Right atrium auricular region (tissue), 2 donors: Measurements from ENCODE around the gene NXPH3. TPM values are rescaled to one million over a fixed set of nuclear protein-coding genes. Genes with fewer than 3 reads are reported as not detected.

Experiments
- DNase-seq: peaks from one replicate; pipeline ENCODE4 v3.0.0-alpha.2; 2019; ENCODE audit warnings: low spot score
- H3K27ac ChIP-seq, 2 donors: fragments of 200-600 bp; sonication (generic); 1 replicate in 1 of 2; 2 replicates in 1 of 2; pipeline ENCODE4 v1.5.1; 2016 to 2019
- H3K27me3 ChIP-seq, 2 donors: fragments of 200-600 bp; sonication (generic); one replicate each; pipeline versions ENCODE4 v1.5.1 to v1.6.0; 2017 to 2019
- H3K36me3 ChIP-seq: fragments of 200-600 bp; sonication (generic); one replicate; pipeline ENCODE4 v1.5.1; 2016
- H3K4me1 ChIP-seq, 2 donors: fragments of 200-600 bp; sonication (generic); one replicate each; pipeline versions ENCODE4 v1.5.1 to v1.6.0; 2017 to 2019
- H3K4me3 ChIP-seq, 2 donors: fragments of 200-600 bp; sonication (generic); 1 replicate in 1 of 2; 2 replicates in 1 of 2; pipeline ENCODE4 v1.5.1; 2017 to 2019; ENCODE audit warnings: mild to moderate bottlenecking in 1 of 2, moderate library complexity in 1 of 2
- H3K9me3 ChIP-seq, 2 donors: fragments of 200-600 bp; sonication (generic); one replicate each; pipeline ENCODE4 v1.5.1; 2019
- CTCF ChIP-seq, 2 donors: fragments of 200-600 bp; sonication (generic); IDR thresholded peaks; one replicate each; pipeline ENCODE4 v1.5.1; 2019; ENCODE audit warnings: antibody characterized with exemption in 2 of 2
- total RNA-seq, 2 donors: library from RNA; depleted of rRNA; stranded (reverse); fragments of >200 nt; gene quantifications; one replicate each; pipeline ENCODE4 v1.1.0, GENCODE V29; 2016

NXPH3 gene
- total RNA-seq, 2 donors from 2014 or later = 3.4 to 8.8 TPM

GRCh38 chr17:49630113-49630900 lies 54.6 kb downstream of the NXPH3 start:
- no peak for DNase-seq
- Histone ChIP-seq H3K4me3 (no peak overlapping the region), H3K9me3 (no peaks in the 10 kb centered on the region), H3K4me1 (peaks cover 0 to 93% of the 10 kb centered on the region in 2 donors), H3K27ac (peak overlapping the region; percentile 10 to 83), H3K36me3 (peaks cover 5% of the 10 kb centered on the region), H3K27me3 (no peaks in the 10 kb centered on the region)
- TF ChIP-seq CTCF (IDR thresholded peaks at IDR 0.05) = no peak

- no peak overlapping the region for H3K4me3 ChIP-seq
- peak overlapping the region; percentile 64 to 83 for H3K27ac ChIP-seq
- H3K4me1 ChIP-seq = peaks cover 0 to 96% of the 10 kb centered on the region in 2 donors
- H3K27me3 ChIP-seq = no peaks in the 10 kb centered on the region
- DNase-seq = no peak
- H3K36me3 ChIP-seq = no peaks in the 10 kb centered on the region
- TF ChIP-seq CTCF (IDR thresholded peaks at IDR 0.05) = no peak
- no peaks in the 10 kb centered on the region for H3K9me3 ChIP-seq
Measured at GRCh38 chr17:49631496-49631895, 55.8 kb downstream of the NXPH3 start.

Other genes with a start within 250 kb of the NXPH3 start
- 10 to 100 TPM; 24.6 to 25.4 TPM for gene ZNF652, start 213.6 kb upstream of the NXPH3 start, total RNA-seq
- 100 to 1,000 TPM; 108 to 123 TPM for gene PHB1, start 161.0 kb upstream of the NXPH3 start, total RNA-seq
- gene NGFR, start 80.6 kb upstream of the NXPH3 start, total RNA-seq = 10 to 100 TPM; 13.9 to 16.7 TPM
- 10 to 100 TPM; 40.9 to 71.8 TPM for gene SPOP, start 102.2 kb downstream of the NXPH3 start, total RNA-seq
- gene SLC35B1, start 132.1 kb downstream of the NXPH3 start, total RNA-seq = 10 to 100 TPM; 54.1 to 83.6 TPM
- gene FAM117A, start 188.3 kb downstream of the NXPH3 start, total RNA-seq = 10 to 100 TPM; 15.1 to 15.5 TPM
- 10 to 100 TPM; 30.5 to 38.2 TPM for gene KAT7, start 212.8 kb downstream of the NXPH3 start, total RNA-seq